Psoas muscle (tissue), 8 donors: ENCODE data around the gene SLC25A10. TPM values are rescaled to one million over a fixed set of nuclear protein-coding genes. Genes with fewer than 3 reads are reported as not detected.

Experiments used
- ATAC-seq, 4 donors: fragments of 200-7000 bp; cut with Tn5 transposase; one replicate each; pipeline ENCODE4 v1.9.1; 2020; ENCODE audit warnings: moderate library complexity in 3 of 4, mild to moderate bottlenecking in 2 of 4
- DNase-seq, 2 donors: peaks; one replicate each; pipeline ENCODE4 v3.0.0-alpha.2; 2020
- H3K27ac ChIP-seq: fragments of 200-600 bp; one replicate; pipeline ENCODE4 v1.8.0; 2022
- H3K27me3 ChIP-seq, 3 donors: fragments of 200-600 bp in 1 of 3; one replicate each; pipeline versions ENCODE4 v1.6.1 to v1.8.0; 2013 to 2022; ENCODE audit warnings: low read length in 2 of 3, mild to moderate bottlenecking in 2 of 3, moderate library complexity in 1 of 3; ENCODE audit not compliant: insufficient read depth in 3 of 3
- H3K36me3 ChIP-seq, 2 donors: fragments of 200-600 bp in 1 of 2; one replicate each; pipeline versions ENCODE4 v1.6.1 to v1.8.0; 2013 to 2022; ENCODE audit warnings: low read depth in 1 of 2, mild to moderate bottlenecking in 1 of 2, moderate library complexity in 1 of 2; ENCODE audit not compliant: insufficient read depth in 1 of 2
- H3K4me1 ChIP-seq: fragments of 200-600 bp; one replicate; pipeline ENCODE4 v1.8.0; 2022
- H3K4me3 ChIP-seq: fragments of 200-600 bp; one replicate; pipeline ENCODE4 v1.8.0; 2022; ENCODE audit warnings: mild to moderate bottlenecking
- H3K9me3 ChIP-seq: fragments of 200-600 bp; one replicate; pipeline ENCODE4 v1.8.0; 2022
- WGBS, 3 donors: extraction: QIAGEN DNeasy Blood & Tissue Kit; methylation state at CpG; one replicate each; pipeline versions ENCODE4 v1.1.6 to v1.1.7; 2013; 5-methylcytosine and 5-hydroxymethylcytosine counted together
- intact Hi-C, 2 donors: fragments of 100-400 bp; cut with DNase I; formaldehyde crosslinking; loops; one replicate each; pipeline versions ENCODE4 v1.11.0 to v1.14.2; 2022
- polyA plus RNA-seq, 3 donors: library from polyadenylated mRNA; stranded (reverse); fragments of 200-250 nt; gene quantifications; one replicate each; pipeline ENCODE4 v1.2.3, GENCODE V29; 2013
- total RNA-seq, 4 donors: library from RNA; stranded (reverse); fragmentation: NEBNext Ultra II Directional in 2 of 4; extraction: Animal tissue kit (Norgen Biotek cat#: 25700) in 2 of 4; gene quantifications; one replicate each; pipeline versions ENCODE4 v1.2.1 to v1.2.4, GENCODE V29; 2021 to 2023
- TF ChIP-seq, protein P1 (sequence below): fragments of 200-600 bp; IDR thresholded peaks from one replicate; pipeline ENCODE4 v1.8.0; 2022; ENCODE audit warnings: antibody characterized with exemption
- donor health status: healthy with polysubstance abuse.
- donor health status: DM: no; HTN: no; CAD: no; lungs with moderate emphysema.
- donor health status: Bipolar disorder and iron deficiency.
- donor health status: healthy.
- donor health status: DM: yes; HTN: yes; CAD: no.
- donor health status: DM: no; HTN: no; CAD: no.
- donor health status: DM: no; HTN: no; CAD: no.
- donor health status: DM: yes; HTN: yes; CAD: no.

Gene SLC25A10
- total and polyA plus RNA-seq, 7 donors: 2.4 to 7.0 (median 5.9) TPM

DNA sequence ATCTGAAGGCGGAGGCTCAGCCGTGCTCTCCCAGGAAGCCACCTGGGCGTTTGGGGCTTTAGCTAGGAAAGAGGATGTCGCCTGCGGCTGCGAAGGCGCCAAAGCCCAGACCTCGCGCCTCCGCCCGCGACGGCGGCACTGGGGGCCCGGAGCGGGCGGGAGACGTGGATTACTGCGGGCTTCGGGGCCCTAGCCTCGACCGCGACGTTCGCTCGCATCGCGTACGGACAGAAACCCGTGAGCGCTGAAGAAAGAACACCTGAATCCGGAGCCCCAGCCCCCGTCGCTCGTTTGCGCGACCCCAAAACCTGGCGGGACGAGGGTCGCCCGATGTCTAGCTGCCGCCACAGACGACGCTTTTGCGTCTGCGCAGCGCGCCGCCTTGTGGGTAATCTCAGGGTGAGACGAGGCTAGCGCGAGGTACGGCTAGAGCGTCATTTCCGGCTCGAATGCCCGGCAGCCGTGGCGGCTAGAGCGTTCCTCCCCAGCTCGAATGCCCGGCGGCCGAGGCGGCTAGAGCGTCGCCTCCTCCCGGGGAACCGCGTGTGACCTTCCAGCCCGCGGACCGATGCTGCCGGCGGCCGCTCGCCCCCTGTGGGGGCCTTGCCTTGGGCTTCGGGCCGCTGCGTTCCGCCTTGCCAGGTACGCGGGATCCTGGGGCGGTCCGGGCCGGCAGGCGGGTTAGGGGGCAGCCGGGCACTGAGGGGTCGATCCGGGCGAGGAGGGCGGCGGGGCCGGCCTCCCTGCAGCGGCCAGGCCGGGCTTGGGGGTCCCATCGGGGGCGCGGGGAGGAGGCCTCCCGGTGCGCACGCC, 8.9 kb upstream of the SLC25A10 start, which contains the start of gene MRPL12:
MRPL12 (plus strand) TSS at position 434 of the 813 bp plus-strand sequence; CDS start at position 569, 135 bp downstream.
- intact Hi-C loops: no loop called here
- Histone ChIP-seq H3K27ac (peak within 1 kb of the TSS; percentile 94), H3K4me1 (peaks cover 24% of the 10 kb centered on the region), H3K9me3 (no peaks in the 10 kb centered on the region), H3K4me3 (peak within 1 kb of the TSS; percentile 86), H3K36me3 (peaks cover 4 to 75% of the 10 kb centered on the region in 2 donors), H3K27me3 (no peaks in the 10 kb centered on the region)
- ATAC-seq (peak; percentile 91 to 97 (median 94)), DNase-seq (peak; percentile 93 to 97)
- TF ChIP-seq, protein P1, sequence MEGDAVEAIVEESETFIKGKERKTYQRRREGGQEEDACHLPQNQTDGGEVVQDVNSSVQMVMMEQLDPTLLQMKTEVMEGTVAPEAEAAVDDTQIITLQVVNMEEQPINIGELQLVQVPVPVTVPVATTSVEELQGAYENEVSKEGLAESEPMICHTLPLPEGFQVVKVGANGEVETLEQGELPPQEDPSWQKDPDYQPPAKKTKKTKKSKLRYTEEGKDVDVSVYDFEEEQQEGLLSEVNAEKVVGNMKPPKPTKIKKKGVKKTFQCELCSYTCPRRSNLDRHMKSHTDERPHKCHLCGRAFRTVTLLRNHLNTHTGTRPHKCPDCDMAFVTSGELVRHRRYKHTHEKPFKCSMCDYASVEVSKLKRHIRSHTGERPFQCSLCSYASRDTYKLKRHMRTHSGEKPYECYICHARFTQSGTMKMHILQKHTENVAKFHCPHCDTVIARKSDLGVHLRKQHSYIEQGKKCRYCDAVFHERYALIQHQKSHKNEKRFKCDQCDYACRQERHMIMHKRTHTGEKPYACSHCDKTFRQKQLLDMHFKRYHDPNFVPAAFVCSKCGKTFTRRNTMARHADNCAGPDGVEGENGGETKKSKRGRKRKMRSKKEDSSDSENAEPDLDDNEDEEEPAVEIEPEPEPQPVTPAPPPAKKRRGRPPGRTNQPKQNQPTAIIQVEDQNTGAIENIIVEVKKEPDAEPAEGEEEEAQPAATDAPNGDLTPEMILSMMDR: peak; percentile 21
- WGBS, 3 donors: 0% methylated on average over 84 to 102 of the region's 102 CpGs

DNA sequence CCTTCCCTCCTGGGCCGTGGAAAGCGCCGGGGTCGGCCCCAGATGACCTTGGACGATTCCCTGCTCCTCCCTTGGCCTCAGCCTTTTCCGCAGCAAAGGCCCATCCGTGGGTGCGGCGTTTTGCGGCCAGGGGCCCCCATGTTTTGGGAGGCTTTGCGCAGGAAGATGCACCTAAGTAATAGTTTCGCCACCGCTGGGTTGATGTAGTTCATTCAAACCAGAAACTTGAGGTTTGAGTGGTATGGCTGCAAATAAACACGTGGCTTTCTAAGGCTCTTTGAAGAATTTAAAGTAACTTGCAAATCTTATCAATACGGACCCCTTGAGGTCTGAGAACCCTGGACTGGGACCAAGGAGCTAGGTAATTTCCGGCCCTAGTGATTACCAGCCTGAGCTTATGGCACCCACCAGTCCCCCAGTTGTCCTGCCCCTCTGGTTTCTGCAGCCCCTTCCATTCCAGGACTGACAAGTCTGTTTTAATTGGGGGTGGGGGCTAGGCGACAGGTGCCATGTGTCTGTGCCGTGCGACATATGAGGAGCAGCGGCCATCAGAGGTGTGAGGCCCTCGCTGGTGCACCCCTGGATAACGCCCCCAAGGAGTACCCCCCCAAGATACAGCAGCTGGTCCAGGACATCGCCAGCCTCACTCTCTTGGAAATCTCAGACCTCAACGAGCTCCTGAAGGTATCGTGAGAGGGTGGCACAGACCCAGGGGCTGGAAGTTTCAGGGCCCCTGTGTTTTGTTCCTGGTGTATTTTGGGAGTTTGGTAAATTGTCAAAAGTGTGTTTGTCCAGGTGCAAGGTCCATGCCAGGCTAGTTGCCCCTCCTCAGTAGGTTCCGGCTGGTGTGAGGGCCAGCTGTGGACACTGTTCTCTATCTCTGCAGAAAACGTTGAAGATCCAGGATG, 8.1 kb upstream of the SLC25A10 start:
- Histone ChIP-seq H3K4me1 (peaks cover 24% of the 10 kb centered on the region), H3K9me3 (no peaks in the 10 kb centered on the region), H3K27me3 (no peaks in the 10 kb centered on the region), H3K36me3 (peaks cover 4 to 69% of the 10 kb centered on the region in 2 donors), H3K27ac (peak overlapping the region; percentile 94), H3K4me3 (peak overlapping the region; percentile 86)
- DNase-seq (no peak), ATAC-seq (peak in 2 of 4 donors; percentile 14 to 30)
- WGBS, 3 donors: 21 to 26% (median 22%) methylated on average over 25 to 27 of the region's 27 CpGs
- TF ChIP-seq, protein P1: no peak
- intact Hi-C loops: no loop called here

DNA sequence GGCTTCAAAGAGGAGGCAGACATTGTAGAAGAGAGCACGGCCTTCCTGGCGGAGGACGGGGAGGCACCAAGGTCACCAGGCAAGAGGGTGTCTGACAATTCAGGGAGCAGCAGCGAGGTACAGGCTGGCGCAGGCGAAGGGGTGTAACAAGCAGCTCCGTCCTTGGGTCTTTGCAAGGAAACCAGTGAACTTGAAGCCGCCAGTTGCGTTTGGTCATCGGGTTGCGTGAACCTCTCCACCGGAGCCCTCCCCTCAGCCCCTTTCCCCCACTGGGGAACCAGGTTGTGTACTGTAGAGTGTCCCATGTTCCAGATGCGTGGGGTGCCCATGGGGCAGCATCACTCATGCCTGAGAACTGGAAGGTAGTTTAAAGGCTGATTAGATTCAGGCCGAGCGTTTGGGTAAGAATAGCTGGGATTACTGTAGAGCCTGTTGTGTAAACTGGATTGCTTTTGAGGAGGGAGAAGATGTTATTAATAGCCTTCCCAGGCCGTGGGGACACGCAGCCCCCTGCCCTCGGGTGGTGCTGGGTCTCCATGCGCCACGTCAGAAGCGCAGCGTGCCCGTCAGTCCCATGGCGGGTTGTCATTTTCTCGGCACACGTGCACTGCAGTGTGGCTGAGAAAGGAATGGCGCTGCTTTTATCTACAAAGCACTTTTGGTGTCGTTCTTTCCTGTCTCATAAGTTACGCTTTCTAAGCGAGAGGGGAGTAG, 6.4 kb upstream of the SLC25A10 start:
- Histone ChIP-seq H3K9me3 (no peaks in the 10 kb centered on the region), H3K27me3 (no peaks in the 10 kb centered on the region), H3K27ac (no peak overlapping the region), H3K36me3 (peaks cover 4 to 52% of the 10 kb centered on the region in 2 donors), H3K4me3 (no peak overlapping the region), H3K4me1 (peaks cover 29% of the 10 kb centered on the region)
- WGBS, 3 donors: 90 to 92% (median 91%) methylated on average over 30 of the region's 30 CpGs
- intact Hi-C loops: no loop called here
- DNase-seq: peak in 1 of 2 donors; percentile 10
- TF ChIP-seq, protein P1: no peak
- ATAC-seq: no peak

GRCh38 chr17:81706232-81706611, 5.9 kb upstream of the SLC25A10 start:
- 90 to 95% (median 92%) methylated on average over 17 of the region's 17 CpGs for WGBS, 3 donors
- H3K27ac ChIP-seq: no peak overlapping the region
- DNase-seq: no peak
- H3K9me3 ChIP-seq: no peaks in the 10 kb centered on the region
- intact Hi-C loops: no loop called here
- peaks cover 30% of the 10 kb centered on the region for H3K4me1 ChIP-seq
- no peaks in the 10 kb centered on the region for H3K27me3 ChIP-seq
- peaks cover 4 to 46% of the 10 kb centered on the region in 2 donors for H3K36me3 ChIP-seq
- TF ChIP-seq, protein P1: no peak
- ATAC-seq: no peak
- H3K4me3 ChIP-seq: no peak overlapping the region
